KMS-11 (cell line): ENCODE data around the gene KIF1A.

Experiments
- H2AFZ ChIP-seq: fragments of 200-600 bp; sonication (generic); 2 replicates; pipeline ENCODE4 v1.6.1; 2016; ENCODE audit warnings: antibody characterized with exemption, mixed run types, low read depth
- H3K27ac ChIP-seq: fragments of 200-600 bp; sonication (generic); 2 replicates; pipeline ENCODE4 v1.6.1; 2016; ENCODE audit warnings: mild to moderate bottlenecking, mixed run types
- H3K27me3 ChIP-seq: fragments of 200-600 bp; sonication (generic); 2 replicates; pipeline ENCODE4 v1.6.1; 2017; ENCODE audit warnings: mild to moderate bottlenecking, low read depth, mixed run types, moderate library complexity; ENCODE audit not compliant: insufficient read depth
- H3K36me3 ChIP-seq: fragments of 200-600 bp; sonication (generic); 2 replicates; pipeline ENCODE4 v1.6.1; 2017; ENCODE audit warnings: mild to moderate bottlenecking, mixed run types; ENCODE audit not compliant: insufficient read depth
- H3K4me1 ChIP-seq: fragments of 200-600 bp; sonication (generic); 2 replicates; pipeline ENCODE4 v1.6.1; 2016; ENCODE audit warnings: mild to moderate bottlenecking, low read depth, mixed run types; ENCODE audit not compliant: poor library complexity, severe bottlenecking
- H3K4me2 ChIP-seq: fragments of 200-600 bp; sonication (generic); 2 replicates; pipeline ENCODE4 v1.7.0; 2016; ENCODE audit warnings: mild to moderate bottlenecking, mixed run types
- H3K4me3 ChIP-seq: fragments of 200-600 bp; sonication (generic); IDR thresholded peaks from 2 replicates; pipeline ENCODE4 v1.6.1; 2017; ENCODE audit warnings: low read depth, low read length, mixed read lengths; ENCODE audit not compliant: insufficient read depth
- H3K79me2 ChIP-seq: fragments of 200-600 bp; sonication (generic); 2 replicates; pipeline ENCODE4 v1.6.1; 2016; ENCODE audit warnings: low read depth, mixed run types; ENCODE audit not compliant: insufficient read depth
- H3K9ac ChIP-seq: fragments of 200-600 bp; sonication (generic); 2 replicates; pipeline ENCODE4 v1.6.1; 2016; ENCODE audit warnings: mild to moderate bottlenecking, mixed run types
- H4K20me1 ChIP-seq: fragments of 200-600 bp; sonication (generic); 2 replicates; pipeline ENCODE4 v1.6.1; 2016; ENCODE audit warnings: mild to moderate bottlenecking, mixed run types; ENCODE audit not compliant: insufficient read depth
- TF ChIP-seq, protein P1 (sequence below): fragments of 200-600 bp; sonication (generic); conservative IDR thresholded peaks from 2 replicates; pipeline ENCODE4 v1.6.1; 2017; ENCODE audit warnings: low read depth, mild to moderate bottlenecking, antibody characterized with exemption, low read length, moderate library complexity, mixed read lengths

Gene KIF1A

DNA sequence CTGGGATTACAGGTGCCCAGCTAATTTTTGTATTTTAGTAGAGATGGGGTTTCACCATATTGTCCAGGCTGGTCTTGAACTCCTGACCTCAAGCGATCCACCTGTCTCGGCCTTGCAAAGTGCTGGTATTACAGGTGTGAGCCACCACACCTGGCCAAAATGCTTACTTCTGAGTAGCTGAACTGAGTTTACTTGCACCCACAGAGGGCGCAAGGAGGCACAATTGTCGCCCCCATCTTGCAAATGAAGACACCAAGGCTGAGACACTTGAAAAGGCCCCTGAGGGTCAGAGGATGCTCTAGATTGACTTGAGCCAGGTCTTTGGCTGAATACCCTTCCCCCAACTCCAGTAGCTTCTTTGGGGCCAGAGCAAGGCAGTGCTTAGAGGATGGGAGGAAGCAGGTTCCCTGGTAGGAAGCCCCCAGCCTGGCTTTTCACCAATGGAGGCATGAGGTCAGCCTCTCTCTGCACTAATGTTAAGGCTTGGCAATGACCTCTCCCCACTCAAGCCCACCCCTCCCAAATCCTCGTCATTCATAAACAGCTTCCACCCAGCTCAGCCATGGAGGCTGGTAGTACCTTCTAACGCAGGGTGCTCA, 14.5 kb upstream of the KIF1A start:
- Histone ChIP-seq H4K20me1 (no peaks in the 10 kb centered on the region), H3K27ac (no peak overlapping the region), H3K9ac (no peak overlapping the region), H3K4me2 (no peak overlapping the region), H3K36me3 (no peaks in the 10 kb centered on the region), H3K27me3 (peaks cover 32% of the 10 kb centered on the region; the same call in 1 of the 2 replicates), H3K4me1 (peaks cover 8% of the 10 kb centered on the region), H2AFZ (no peak overlapping the region), H3K79me2 (no peaks in the 10 kb centered on the region), H3K4me3 (no peak overlapping the region)
- TF ChIP-seq, protein P1, sequence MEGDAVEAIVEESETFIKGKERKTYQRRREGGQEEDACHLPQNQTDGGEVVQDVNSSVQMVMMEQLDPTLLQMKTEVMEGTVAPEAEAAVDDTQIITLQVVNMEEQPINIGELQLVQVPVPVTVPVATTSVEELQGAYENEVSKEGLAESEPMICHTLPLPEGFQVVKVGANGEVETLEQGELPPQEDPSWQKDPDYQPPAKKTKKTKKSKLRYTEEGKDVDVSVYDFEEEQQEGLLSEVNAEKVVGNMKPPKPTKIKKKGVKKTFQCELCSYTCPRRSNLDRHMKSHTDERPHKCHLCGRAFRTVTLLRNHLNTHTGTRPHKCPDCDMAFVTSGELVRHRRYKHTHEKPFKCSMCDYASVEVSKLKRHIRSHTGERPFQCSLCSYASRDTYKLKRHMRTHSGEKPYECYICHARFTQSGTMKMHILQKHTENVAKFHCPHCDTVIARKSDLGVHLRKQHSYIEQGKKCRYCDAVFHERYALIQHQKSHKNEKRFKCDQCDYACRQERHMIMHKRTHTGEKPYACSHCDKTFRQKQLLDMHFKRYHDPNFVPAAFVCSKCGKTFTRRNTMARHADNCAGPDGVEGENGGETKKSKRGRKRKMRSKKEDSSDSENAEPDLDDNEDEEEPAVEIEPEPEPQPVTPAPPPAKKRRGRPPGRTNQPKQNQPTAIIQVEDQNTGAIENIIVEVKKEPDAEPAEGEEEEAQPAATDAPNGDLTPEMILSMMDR: no peak

DNA sequence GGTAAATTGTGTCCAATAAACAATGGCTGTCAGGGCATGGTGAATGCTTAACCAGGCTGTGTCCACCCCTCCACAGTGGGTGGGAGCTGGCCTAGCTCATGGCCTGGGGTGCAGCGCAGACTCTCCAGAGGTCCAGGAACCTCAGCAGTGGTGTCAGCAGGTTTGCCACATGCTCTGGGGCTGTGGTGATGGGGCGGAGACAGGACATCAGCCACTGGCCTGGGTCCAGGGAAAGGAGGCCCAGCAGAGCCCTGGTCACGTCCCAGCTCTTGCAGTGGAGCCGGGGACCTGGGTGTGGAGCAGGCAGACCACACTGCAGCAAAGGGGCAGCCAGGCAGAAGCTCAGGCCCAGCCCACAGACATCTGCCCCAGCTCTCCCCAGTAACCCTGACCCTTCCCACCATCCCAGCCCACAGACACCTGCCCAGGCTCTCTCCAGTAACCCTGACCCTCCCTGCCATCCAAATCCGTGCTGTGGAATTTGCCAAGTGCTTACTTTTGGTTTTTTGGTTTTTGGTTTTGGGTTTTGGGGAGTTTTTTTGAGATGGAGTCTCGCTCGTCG, 13.8 kb upstream of the KIF1A start:
- TF ChIP-seq, protein P1: no peak
- Histone ChIP-seq H3K4me2 (no peak overlapping the region), H3K4me3 (no peak overlapping the region), H2AFZ (no peak overlapping the region), H3K27ac (no peak overlapping the region), H3K9ac (no peak overlapping the region), H3K79me2 (no peaks in the 10 kb centered on the region), H4K20me1 (no peaks in the 10 kb centered on the region), H3K4me1 (peaks cover 8% of the 10 kb centered on the region), H3K36me3 (no peaks in the 10 kb centered on the region), H3K27me3 (peaks cover 34% of the 10 kb centered on the region)

DNA sequence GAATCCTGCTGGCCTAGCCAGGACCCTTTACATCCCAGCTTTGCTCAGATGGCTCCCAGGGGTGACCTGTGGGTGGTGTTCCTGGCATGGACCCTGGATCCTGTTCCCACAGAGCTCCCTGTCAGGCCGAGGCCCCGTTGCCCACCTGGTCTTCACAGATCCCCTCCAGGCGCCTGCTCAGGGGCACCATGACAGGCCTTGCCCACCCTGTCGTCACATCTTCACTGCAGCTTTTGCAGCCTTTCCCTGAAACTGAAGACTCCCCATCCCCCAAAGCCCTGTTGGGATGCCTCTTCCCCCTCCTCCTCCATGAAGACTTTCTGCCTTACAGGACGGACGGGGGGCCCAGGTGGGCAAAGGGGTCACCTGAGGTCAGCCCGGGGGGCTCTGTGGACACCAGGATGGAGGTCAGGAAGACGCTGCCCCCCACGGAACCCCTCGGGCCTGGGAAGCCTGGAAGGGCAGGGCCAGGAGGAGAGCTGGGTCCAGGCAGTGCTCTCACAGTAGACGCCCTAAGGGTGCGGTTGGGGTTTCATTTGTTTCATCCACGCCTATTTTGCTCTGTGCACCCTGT, 13.0 kb upstream of the KIF1A start:
- no peak overlapping the region for H3K4me2 ChIP-seq

DNA sequence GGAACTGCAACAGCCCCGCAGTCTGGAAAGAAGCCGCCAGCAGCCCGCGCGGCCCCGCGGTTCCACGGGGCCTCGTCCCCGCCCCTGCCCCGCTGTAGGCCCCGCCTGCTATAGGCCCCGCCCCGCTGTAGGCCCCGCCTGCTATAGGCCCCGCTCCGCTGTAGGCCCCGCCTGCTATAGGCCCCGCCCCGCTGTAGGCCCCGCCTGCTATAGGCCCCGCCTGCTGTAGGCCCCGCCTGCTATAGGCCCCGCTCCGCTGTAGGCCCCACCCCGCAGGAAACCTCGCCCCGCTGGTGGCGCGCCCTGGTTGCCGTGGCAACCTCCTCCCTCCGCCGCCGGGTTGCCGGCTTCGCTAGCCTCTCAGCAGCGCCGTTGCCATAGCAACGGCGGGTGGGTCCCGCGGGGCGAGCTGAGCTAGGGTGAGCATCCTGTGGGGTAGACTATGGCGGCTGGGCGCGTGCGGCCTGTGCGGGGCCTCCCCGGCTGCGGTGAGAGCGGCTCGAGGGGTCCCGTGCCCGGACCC, 12.2 kb upstream of the KIF1A start:
- H3K79me2 ChIP-seq: no peaks in the 10 kb centered on the region
- H3K9ac ChIP-seq: no peak overlapping the region
- no peaks in the 10 kb centered on the region for H4K20me1 ChIP-seq
- H3K4me3 ChIP-seq: no peak overlapping the region
- peak overlapping the region; percentile 62 for H2AFZ ChIP-seq
- no peak overlapping the region for H3K27ac ChIP-seq
- H3K4me2 ChIP-seq: peak overlapping the region; percentile 77
- no peaks in the 10 kb centered on the region for H3K36me3 ChIP-seq
- H3K27me3 ChIP-seq: peaks cover 31% of the 10 kb centered on the region
- H3K4me1 ChIP-seq: peaks cover 8% of the 10 kb centered on the region
- TF ChIP-seq, protein P1: no peak

More for the DNA sequence above, 13.0 kb upstream of the KIF1A start:
- Histone ChIP-seq H3K79me2 (no peaks in the 10 kb centered on the region), H3K36me3 (no peaks in the 10 kb centered on the region), H3K4me1 (peaks cover 8% of the 10 kb centered on the region), H3K27me3 (peaks cover 33% of the 10 kb centered on the region), H4K20me1 (no peaks in the 10 kb centered on the region), H3K27ac (no peak overlapping the region), H3K4me3 (no peak overlapping the region), H3K9ac (no peak overlapping the region), H2AFZ (no peak overlapping the region)
- TF ChIP-seq, protein P1: no peak
